SK-N-SH (cell line): ENCODE data around the gene GRHL3. TPM values are rescaled to one million over a fixed set of nuclear protein-coding genes. Genes with fewer than 3 reads are reported as not detected.

ENCODE experiments used
- CTCF ChIA-PET: fragments of 300-600, 350-600 bp; formaldehyde crosslinking; extraction: SDS; loops from one replicate; lab custom pipeline; 2021; lab: Yijun Ruan, JAX
- POLR2A ChIA-PET: fragments of 350-600 bp; sonication (Branson Sonifier 250); formaldehyde crosslinking; extraction: SDS; loops from one replicate; lab custom pipeline; 2020; ENCODE audit warnings: antibody characterized with exemption, inconsistent platforms; lab: Yijun Ruan, JAX
- DNase-seq: peaks from one replicate; pipeline ENCODE4 v3.0.0; 2012
- H2AFZ ChIP-seq: fragments of 200-600 bp; sonication (generic); 2 replicates; pipeline ENCODE4 v1.8.1; 2016; ENCODE audit warnings: antibody characterized with exemption, mild to moderate bottlenecking, low read depth
- H3F3A ChIP-seq: fragments of 200-600 bp; sonication (generic); replicated peaks from 2 replicates; pipeline ENCODE3; 2016; ENCODE audit warnings: antibody characterized with exemption, mild to moderate bottlenecking; ENCODE audit not compliant: insufficient read depth
- H3K27ac ChIP-seq, 2 experiments: fragments of 200-500 bp in 1 of 2; fragments of 200-600 bp in 1 of 2; sonication (Bioruptor generic) in 1 of 2; sonication (generic), shearing (Covaris generic) in 1 of 2; 2 replicates each; pipeline versions ENCODE4 v1.5.1 to v1.6.1; 2014 to 2016; ENCODE audit warnings: low read depth in 2 of 2, inconsistent platforms in 1 of 2, low read length in 1 of 2, mild to moderate bottlenecking in 1 of 2, mixed read lengths in 1 of 2
- H3K27me3 ChIP-seq: fragments of 200-600 bp; sonication (generic), shearing (Covaris generic); 2 replicates; pipeline ENCODE4 v1.6.1; 2016; ENCODE audit warnings: mixed run types; ENCODE audit not compliant: insufficient read depth
- H3K36me3 ChIP-seq, 2 experiments: fragments of 200-500 bp in 1 of 2; fragments of 200-600 bp in 1 of 2; sonication (Bioruptor generic) in 1 of 2; sonication (generic) in 1 of 2; replicated peaks in 1 of 2; 2 replicates each; pipeline versions ENCODE3 to v1.5.1; 2014 to 2016; ENCODE audit warnings: low read length in 1 of 2, mild to moderate bottlenecking in 1 of 2; ENCODE audit not compliant: insufficient read depth in 2 of 2, control insufficient read depth in 1 of 2
- H3K4me1 ChIP-seq, 2 experiments: fragments of 200-500 bp in 1 of 2; fragments of 200-600 bp in 1 of 2; sonication (Bioruptor generic) in 1 of 2; sonication (generic), shearing (Covaris generic) in 1 of 2; 2 replicates each; pipeline versions ENCODE4 v1.5.1 to v1.6.1; 2014 to 2016; ENCODE audit warnings: low read depth in 1 of 2, low read length in 1 of 2, mixed run types in 1 of 2; ENCODE audit not compliant: insufficient read depth in 2 of 2, control insufficient read depth in 1 of 2
- H3K4me2 ChIP-seq: fragments of 200-600 bp; sonication (generic), shearing (Covaris generic); 2 replicates; pipeline ENCODE4 v1.6.1; 2017; ENCODE audit warnings: mixed run types
- H3K4me3 ChIP-seq, 2 experiments: fragments of 200-500 bp in 1 of 2; fragments of 200-600 bp in 1 of 2; sonication (Bioruptor generic) in 1 of 2; sonication (generic), shearing (Covaris generic) in 1 of 2; 2 replicates each; pipeline versions ENCODE4 v1.5.1 to v1.8.1; 2014 to 2016; ENCODE audit warnings: low read depth in 2 of 2, inconsistent platforms in 1 of 2, low read length in 1 of 2, mild to moderate bottlenecking in 1 of 2, mixed read lengths in 1 of 2, moderate library complexity in 1 of 2
- H3K79me2 ChIP-seq: fragments of 200-600 bp; sonication (generic); 2 replicates; pipeline ENCODE4 v1.8.1; 2017; ENCODE audit warnings: mild to moderate bottlenecking; ENCODE audit not compliant: insufficient read depth
- H3K9ac ChIP-seq: fragments of 200-600 bp; sonication (generic); 2 replicates; pipeline ENCODE4 v1.6.1; 2017; ENCODE audit warnings: mixed run types
- H3K9me2 ChIP-seq: fragments of 200-600 bp; sonication (generic); 2 replicates; pipeline ENCODE4 v1.6.1; 2017; ENCODE audit warnings: mixed run types
- H3K9me3 ChIP-seq: fragments of 200-600 bp; sonication (generic); 2 replicates; pipeline ENCODE4 v1.6.1; 2017; ENCODE audit warnings: mixed run types, mild to moderate bottlenecking, moderate library complexity
- H4K20me1 ChIP-seq: fragments of 200-600 bp; sonication (generic); 2 replicates; pipeline ENCODE4 v1.6.1; 2017; ENCODE audit warnings: mild to moderate bottlenecking, mixed run types; ENCODE audit not compliant: insufficient read depth
- CHD2 ChIP-seq: fragments of 150-350 bp; IDR thresholded peaks from 2 replicates; pipeline ENCODE4 v1.6.1; 2018; ENCODE audit warnings: low read length; ENCODE audit not compliant: partially characterized antibody
- ELF1 ChIP-seq: IDR thresholded peaks from 2 replicates; pipeline ENCODE4 v1.4.0; 2012
- GABPA ChIP-seq: IDR thresholded peaks from 2 replicates; pipeline ENCODE4 v1.4.0; 2012; ENCODE audit warnings: low read depth, mild to moderate bottlenecking
- GATA2 ChIP-seq: sonication (generic); formaldehyde crosslinking; IDR thresholded peaks from 2 replicates; pipeline ENCODE4 v1.5.0; 2020; ENCODE audit warnings: mild to moderate bottlenecking, missing genetic modification reagents
- JUND ChIP-seq: IDR thresholded peaks from 2 replicates; pipeline ENCODE4 v1.4.0; 2012
- NFIC ChIP-seq: IDR thresholded peaks from 2 replicates; pipeline ENCODE4 v1.4.0; 2012; ENCODE audit warnings: borderline replicate concordance
- PBX3 ChIP-seq: IDR thresholded peaks from 2 replicates; pipeline ENCODE4; 2012
- RAD21 ChIP-seq: IDR thresholded peaks from 2 replicates; pipeline ENCODE4 v1.6.1; 2012; ENCODE audit warnings: mild to moderate bottlenecking, low read length
- RCOR1 ChIP-seq: fragments of 150-350 bp; IDR thresholded peaks from 2 replicates; pipeline ENCODE4 v1.6.1; 2017; ENCODE audit warnings: antibody characterized with exemption, low read length
- RFX5 ChIP-seq: IDR thresholded peaks from 2 replicates; pipeline ENCODE4 v1.6.1; 2012; ENCODE audit warnings: mild to moderate bottlenecking, improper control_type of control experiment, low read length
- SMC3 ChIP-seq: IDR thresholded peaks from 2 replicates; pipeline ENCODE4 v1.6.1; 2012; ENCODE audit warnings: low read depth, low read length, improper control_type of control experiment
- TCF12 ChIP-seq: IDR thresholded peaks from 2 replicates; pipeline ENCODE4 v1.4.0; 2012
- USF1 ChIP-seq: IDR thresholded peaks from 2 replicates; pipeline ENCODE4 v1.4.0; 2012; ENCODE audit warnings: low read depth, borderline replicate concordance
- WGBS: methylation state at CpG from one replicate; pipeline ENCODE4 v1.1.6; 2017; ENCODE audit warnings: low lambda C conversion rate; 5-methylcytosine and 5-hydroxymethylcytosine counted together
- polyA plus RNA-seq, 3 experiments: library from polyadenylated mRNA; depleted of rRNA; stranded (reverse); fragments of >200 nt; gene quantifications; 2 replicates each; pipeline ENCODE4 v1.2.3, GENCODE V29; 2012
- TF ChIP-seq, protein P1 (sequence below): fragments of 150-350 bp; IDR thresholded peaks from 2 replicates; pipeline ENCODE4 v1.6.1; 2017; ENCODE audit warnings: antibody characterized with exemption, low read length, low read depth, borderline replicate concordance
- TF ChIP-seq, protein P2 (sequence below): fragments of 150-350 bp; IDR thresholded peaks from 2 replicates; pipeline ENCODE4 v1.6.1; 2016; ENCODE audit warnings: mild to moderate bottlenecking, low read depth, low read length

GRHL3 gene
- polyA plus RNA-seq, 1 of the 3 experiments (the other 2 are of a cell fraction), result 0.05 TPM

- TF ChIP-seq CHD2 (no peak), GABPA (no peak), SMC3 (no peak), GATA2 (CRISPR knock-in tag) (no peak), ELF1 (no peak)
- TF ChIP-seq, protein P1, sequence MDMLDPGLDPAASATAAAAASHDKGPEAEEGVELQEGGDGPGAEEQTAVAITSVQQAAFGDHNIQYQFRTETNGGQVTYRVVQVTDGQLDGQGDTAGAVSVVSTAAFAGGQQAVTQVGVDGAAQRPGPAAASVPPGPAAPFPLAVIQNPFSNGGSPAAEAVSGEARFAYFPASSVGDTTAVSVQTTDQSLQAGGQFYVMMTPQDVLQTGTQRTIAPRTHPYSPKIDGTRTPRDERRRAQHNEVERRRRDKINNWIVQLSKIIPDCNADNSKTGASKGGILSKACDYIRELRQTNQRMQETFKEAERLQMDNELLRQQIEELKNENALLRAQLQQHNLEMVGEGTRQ, result no peak
- TF ChIP-seq, protein P2, sequence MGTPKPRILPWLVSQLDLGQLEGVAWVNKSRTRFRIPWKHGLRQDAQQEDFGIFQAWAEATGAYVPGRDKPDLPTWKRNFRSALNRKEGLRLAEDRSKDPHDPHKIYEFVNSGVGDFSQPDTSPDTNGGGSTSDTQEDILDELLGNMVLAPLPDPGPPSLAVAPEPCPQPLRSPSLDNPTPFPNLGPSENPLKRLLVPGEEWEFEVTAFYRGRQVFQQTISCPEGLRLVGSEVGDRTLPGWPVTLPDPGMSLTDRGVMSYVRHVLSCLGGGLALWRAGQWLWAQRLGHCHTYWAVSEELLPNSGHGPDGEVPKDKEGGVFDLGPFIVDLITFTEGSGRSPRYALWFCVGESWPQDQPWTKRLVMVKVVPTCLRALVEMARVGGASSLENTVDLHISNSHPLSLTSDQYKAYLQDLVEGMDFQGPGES, result no peak
These were observed 35.0 kb upstream of the GRHL3 start (continued) for GRCh38 chr1:24284156-24284471.

DNA sequence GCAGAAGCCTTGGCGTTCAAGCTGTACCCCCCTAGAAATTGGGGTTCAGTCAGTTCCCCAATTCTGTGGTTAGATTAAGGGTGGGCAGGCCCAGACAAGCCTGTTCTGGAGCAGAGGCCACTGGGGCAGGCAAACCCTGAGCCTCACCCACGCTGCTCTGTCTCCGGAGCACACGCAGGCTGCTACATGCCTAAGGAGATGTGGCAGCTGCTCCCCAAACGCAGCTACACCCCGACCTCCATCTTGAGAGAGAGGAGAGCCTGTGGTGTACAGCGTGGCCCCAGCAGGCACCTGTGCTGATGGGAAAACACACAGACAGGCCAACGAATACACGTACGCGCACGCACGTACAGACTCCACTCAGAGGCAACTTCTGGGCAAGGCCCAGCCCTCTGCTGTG is 33.9 kb upstream of the GRHL3 start:
- no peaks in the 10 kb centered on the region for H3K9me2 ChIP-seq
- no peak overlapping the region for H3K4me3 ChIP-seq
- DNase-seq, result no peak
- H3F3A ChIP-seq, result peaks cover 19% of the 10 kb centered on the region
- no peaks in the 10 kb centered on the region for H3K79me2 ChIP-seq
- no peak overlapping the region for H3K9ac ChIP-seq
- no peak overlapping the region for H3K4me2 ChIP-seq
- ChIA-PET POLR2A (no interaction called here), CTCF (interaction anchor here (1.3 kb wide), 1 partner anchor 107 kb away, joined by 3 read pairs; no protein-coding TSS in a partner anchor)
- H3K4me1 ChIP-seq, result peaks cover 7 to 15% of the 10 kb centered on the region in 2 experiments; a peak in 3 of 4 replicates
- no peak overlapping the region for H2AFZ ChIP-seq
- no peaks in the 10 kb centered on the region for H3K36me3 ChIP-seq
- no peaks in the 10 kb centered on the region; the same call in 1 of the 2 replicates for H3K27me3 ChIP-seq
- no CpG with 5 or more reads among the region's 13 CpGs for WGBS
- peaks cover 4% of the 10 kb centered on the region; the same call in 1 of the 2 replicates for H4K20me1 ChIP-seq
- no peaks in the 10 kb centered on the region for H3K9me3 ChIP-seq
- TF ChIP-seq TCF12, result no peak
- TF ChIP-seq RAD21, result no peak
- TF ChIP-seq RFX5, result no peak
- TF ChIP-seq RCOR1, result no peak
- no peak for TF ChIP-seq NFIC
- no peak for TF ChIP-seq USF1
- TF ChIP-seq PBX3, result no peak
- no peak for TF ChIP-seq JUND
- TF ChIP-seq ELF1, result no peak
- TF ChIP-seq, all 33 proteins: peak for 0
- no peak overlapping the region for H3K27ac ChIP-seq
